Activated CD4-positive, CD25-positive, alpha-beta regulatory T cell treated with anti-CD3 and anti-CD28 coated beads, Interleukin-2, amount 50 U/mL, for 24 hours (primary cell): ENCODE results near the gene KRTAP1-3.
"Not testable (repeated sequence)": the region's sequence is repeated elsewhere in the genome, so short reads cannot be mapped to it uniquely, and the experiment has no call there.

Experiments
- ATAC-seq, 2 donors: fragments of 150-1000 bp; cut with Tn5 transposase; one replicate each; pipeline ENCODE4 v1.10.0; 2021; ENCODE audit warnings: mild to moderate bottlenecking in 1 of 2, moderate library complexity in 1 of 2

KRTAP1-3 gene

GRCh38 chr17:41054025-41054424 is 19.4 kb upstream of the KRTAP1-3 start:
- no peak for ATAC-seq

- ATAC-seq: no peak
Observed at GRCh38 chr17:41052566-41052965, 17.9 kb upstream of the KRTAP1-3 start.

GRCh38 chr17:41049110-41049509 is 14.4 kb upstream of the KRTAP1-3 start:
- no peak for ATAC-seq

- ATAC-seq: no peak
Observed at GRCh38 chr17:41048441-41048840, 13.8 kb upstream of the KRTAP1-3 start.

- ATAC-seq: not testable (repeated sequence)
Observed at GRCh38 chr17:41046735-41047465, 12.2 kb upstream of the KRTAP1-3 start, which contains the start of gene KRTAP2-1. Gene KRTAP2-1 (minus strand): TSS chr17:41047316. CDS start chr17:41047267, 49 bp downstream.

- no peak for ATAC-seq
Observed at GRCh38 chr17:41042953-41043352, 8.3 kb upstream of the KRTAP1-3 start.

GRCh38 chr17:41040783-41041571 is 6.3 kb upstream of the KRTAP1-3 start, which contains the start of gene KRTAP1-1:
Gene KRTAP1-1 (minus strand): TSS chr17:41041450. CDS start chr17:41041397, 53 bp downstream.
- ATAC-seq: not testable (repeated sequence)

- no peak for ATAC-seq
Observed at GRCh38 chr17:41037853-41038350, 3.2 kb upstream of the KRTAP1-3 start.

GRCh38 chr17:41029633-41030245 is 4.9 kb downstream of the KRTAP1-3 start, which contains the start of gene KRTAP1-4:
Gene KRTAP1-4 (minus strand): TSS chr17:41030195. CDS start chr17:41030078, 117 bp downstream.
- ATAC-seq: no peak

- no peak for ATAC-seq
Observed at GRCh38 chr17:41026715-41027471, 7.8 kb downstream of the KRTAP1-3 start, which contains the start of gene KRTAP1-5. Gene KRTAP1-5 (minus strand): TSS chr17:41027208. CDS start chr17:41027155, 53 bp downstream.

GRCh38 chr17:41024697-41025096 is 10.0 kb downstream of the KRTAP1-3 start:
- ATAC-seq: no peak

- ATAC-seq: no peak
Observed at GRCh38 chr17:41020336-41020735, 14.3 kb downstream of the KRTAP1-3 start.

GRCh38 chr17:41019415-41019814 is 15.3 kb downstream of the KRTAP1-3 start:
- no peak for ATAC-seq

GRCh38 chr17:41018541-41018940 is 16.1 kb downstream of the KRTAP1-3 start:
- ATAC-seq: no peak

GRCh38 chr17:41016578-41017215 is 18.0 kb downstream of the KRTAP1-3 start:
- ATAC-seq: no peak

GRCh38 chr17:41015454-41015853 is 19.2 kb downstream of the KRTAP1-3 start:
- no peak for ATAC-seq

GRCh38 chr17:41013606-41014005 is 21.1 kb downstream of the KRTAP1-3 start:
- no peak for ATAC-seq

- ATAC-seq: no peak
Observed at GRCh38 chr17:41013181-41013580, 21.5 kb downstream of the KRTAP1-3 start.

GRCh38 chr17:41012326-41013120 is 22.2 kb downstream of the KRTAP1-3 start:
- ATAC-seq: no peak

GRCh38 chr17:41010441-41010840 is 24.2 kb downstream of the KRTAP1-3 start:
- no peak for ATAC-seq

- no peak for ATAC-seq
Observed at GRCh38 chr17:41009936-41010335, 24.7 kb downstream of the KRTAP1-3 start.
